ENCODE results near the gene SKA2.
"Not testable (repeated sequence)": the region's sequence is repeated elsewhere in the genome, so short reads cannot be mapped to it uniquely, and the experiment has no call there.

SKA2 gene

GRCh38 chr17:59154721-59155438 lies at the start of gene SKA2:
TSS of gene SKA2 (minus strand) at chr17:59155186. CDS start at chr17:59155163, 23 bp downstream.
- peak; percentile 100 for DNase-seq

- no peak for DNase-seq
Observed at GRCh38 chr17:59202320-59202719, 47.3 kb upstream of the SKA2 start.

- no peak for DNase-seq
Observed at GRCh38 chr17:59199398-59199797, 44.4 kb upstream of the SKA2 start.

- no peak for DNase-seq
Observed at GRCh38 chr17:59193336-59193862, 38.4 kb upstream of the SKA2 start.

- no peak for DNase-seq
Observed at GRCh38 chr17:59190806-59191205, 35.8 kb upstream of the SKA2 start.

- DNase-seq, result no peak
Observed at GRCh38 chr17:59186850-59187249, 31.9 kb upstream of the SKA2 start.

- no peak for DNase-seq
Observed at GRCh38 chr17:59185997-59186396, 31.0 kb upstream of the SKA2 start.

GRCh38 chr17:59181481-59181880 lies 26.5 kb upstream of the SKA2 start:
- DNase-seq, result no peak

GRCh38 chr17:59180626-59181025 lies 25.6 kb upstream of the SKA2 start:
- DNase-seq, result no peak

- DNase-seq, result not testable (repeated sequence)
Observed at GRCh38 chr17:59179601-59180000, 24.6 kb upstream of the SKA2 start.

- no peak for DNase-seq
Observed at GRCh38 chr17:59178266-59178985, 23.4 kb upstream of the SKA2 start.

GRCh38 chr17:59175076-59175475 lies 20.1 kb upstream of the SKA2 start:
- DNase-seq, result no peak

GRCh38 chr17:59174671-59175070 lies 19.7 kb upstream of the SKA2 start:
- DNase-seq, result no peak

- DNase-seq, result no peak
Observed at GRCh38 chr17:59172436-59173004, 17.5 kb upstream of the SKA2 start.

- DNase-seq, result no peak
Observed at GRCh38 chr17:59167571-59168001, 12.6 kb upstream of the SKA2 start.

GRCh38 chr17:59165933-59166342 lies 11.0 kb upstream of the SKA2 start:
- peak; percentile 34 for DNase-seq

GRCh38 chr17:59161477-59161876 lies 6.5 kb upstream of the SKA2 start:
- DNase-seq, result no peak

GRCh38 chr17:59160157-59161025 lies 5.4 kb upstream of the SKA2 start:
- no peak for DNase-seq

GRCh38 chr17:59155439-59156177 lies 622 bp upstream of the SKA2 start, which contains the start of gene PRR11:
TSS of gene PRR11 (plus strand) at chr17:59155746. CDS start at chr17:59169753, 14,007 bp downstream.
- DNase-seq, result no peak

- no peak for DNase-seq
Observed at GRCh38 chr17:59154292-59154720, 680 bp downstream of the SKA2 start.

- DNase-seq, result no peak
Observed at GRCh38 chr17:59152925-59153324, 2.1 kb downstream of the SKA2 start.

GRCh38 chr17:59151591-59151990 lies 3.4 kb downstream of the SKA2 start:
- no peak for DNase-seq
